GM23338 (cell line): ENCODE measurements around the gene TMEM270.

Experiments used
- CTCF ChIP-seq, 2 experiments: fragments of 200-600 bp in 1 of 2; sonication (generic) in 1 of 2; conservative IDR thresholded peaks; 2 replicates each; pipeline versions ENCODE4 v1.5.1 to v1.6.1; 2016 to 2017; ENCODE audit warnings: antibody characterized with exemption in 2 of 2, low read depth in 2 of 2, mild to moderate bottlenecking in 2 of 2, moderate library complexity in 1 of 2
- EZH2 ChIP-seq: fragments of 200-600 bp; sonication (generic); IDR thresholded peaks from one replicate; pipeline ENCODE4 v1.8.0; 2017; ENCODE audit warnings: antibody characterized with exemption, mild to moderate bottlenecking, low read depth; ENCODE audit not compliant: unreplicated experiment
- EZH2phosphoT487 ChIP-seq: fragments of 200-600 bp; sonication (generic); IDR thresholded peaks from one replicate; pipeline ENCODE4 v1.8.1; 2018; ENCODE audit warnings: antibody characterized with exemption; ENCODE audit not compliant: unreplicated experiment
- POLR2AphosphoS5 ChIP-seq: IDR thresholded peaks from 2 replicates; pipeline ENCODE4 v1.6.1; 2016; ENCODE audit warnings: antibody characterized with exemption, low read depth
- REST ChIP-seq: IDR thresholded peaks from one replicate; pipeline ENCODE4 v1.6.1; 2018; ENCODE audit warnings: antibody characterized with exemption; ENCODE audit not compliant: unreplicated experiment

- TF ChIP-seq POLR2AphosphoS5 (no peak), CTCF (conservative IDR thresholded peaks at IDR 0.05; ENCODE audit: low read depth in 2 of 2) (no peak), EZH2 (no peak), REST (no peak), EZH2phosphoT487 (no peak)
These were observed 22.3 kb upstream of the TMEM270 start for GRCh38 chr7:73838642-73839041.
